Liver (tissue), 9 donors: ENCODE results near the gene C1R. TPM values are rescaled to one million over a fixed set of nuclear protein-coding genes. Genes with fewer than 3 reads are reported as not detected.

ENCODE experiments used
- DNase-seq: peaks from one replicate; pipeline ENCODE4 v3.0.0-alpha.2; 2017; ENCODE audit warnings: low spot score
- H3K27ac ChIP-seq, 2 donors: one replicate each; pipeline ENCODE4 v1.7.0; 2013; ENCODE audit warnings: inconsistent platforms in 2 of 2, low read length in 2 of 2, control low read depth in 1 of 2, low read depth in 1 of 2, mild to moderate bottlenecking in 1 of 2
- H3K27me3 ChIP-seq, 4 donors: one replicate each; pipeline versions ENCODE4 v1.6.1 to v1.7.0; 2013; ENCODE audit warnings: low read length in 3 of 4, inconsistent platforms in 1 of 4, mild to moderate bottlenecking in 1 of 4, moderate library complexity in 1 of 4; ENCODE audit not compliant: control insufficient read depth in 4 of 4, insufficient read depth in 4 of 4
- H3K36me3 ChIP-seq, 4 donors: one replicate each; pipeline versions ENCODE4 v1.6.1 to v1.7.0; 2013; ENCODE audit warnings: low read length in 3 of 4, mild to moderate bottlenecking in 3 of 4, low read depth in 1 of 4, moderate library complexity in 1 of 4; ENCODE audit not compliant: control insufficient read depth in 4 of 4, insufficient read depth in 3 of 4
- H3K4me1 ChIP-seq, 4 donors: one replicate each; pipeline versions ENCODE4 v1.6.1 to v1.7.0; 2013; ENCODE audit warnings: low read length in 3 of 4, mild to moderate bottlenecking in 3 of 4, moderate library complexity in 1 of 4; ENCODE audit not compliant: control insufficient read depth in 4 of 4, insufficient read depth in 4 of 4
- H3K4me3 ChIP-seq, 3 donors: one replicate each; pipeline versions ENCODE4 v1.6.1 to v1.7.0; 2013; ENCODE audit warnings: low read length in 3 of 3, control low read depth in 1 of 3, low read depth in 1 of 3, mild to moderate bottlenecking in 1 of 3
- H3K9ac ChIP-seq, 2 donors: one replicate each; pipeline ENCODE4 v1.7.0; 2013; ENCODE audit warnings: low read length in 2 of 2, mild to moderate bottlenecking in 2 of 2, moderate library complexity in 2 of 2, control low read depth in 1 of 2, low read depth in 1 of 2
- H3K9me3 ChIP-seq, 4 donors: one replicate each; pipeline versions ENCODE4 v1.6.1 to v1.7.0; 2013; ENCODE audit warnings: low read length in 3 of 4; ENCODE audit not compliant: control insufficient read depth in 4 of 4
- ATF3 ChIP-seq: IDR thresholded peaks from 2 replicates; pipeline ENCODE4 v1.6.1; 2016; ENCODE audit warnings: antibody characterized with exemption
- FOXA2 ChIP-seq: IDR thresholded peaks from 2 replicates; pipeline ENCODE4 v1.6.1; 2016; ENCODE audit warnings: antibody characterized with exemption
- GABPA ChIP-seq, 2 donors: IDR thresholded peaks in 1 of 2; conservative IDR thresholded peaks in 1 of 2; 2 replicates each; pipeline ENCODE4 v1.6.1; 2016; ENCODE audit warnings: antibody characterized with exemption in 2 of 2, mild to moderate bottlenecking in 1 of 2, moderate library complexity in 1 of 2
- HNF4A ChIP-seq, 2 donors: conservative IDR thresholded peaks; 2 replicates each; pipeline ENCODE4 v1.6.1; 2016; ENCODE audit warnings: antibody characterized with exemption in 2 of 2, mild to moderate bottlenecking in 2 of 2
- HNF4G ChIP-seq: IDR thresholded peaks from 2 replicates; pipeline ENCODE4 v1.6.1; 2016; ENCODE audit warnings: antibody characterized with exemption
- JUND ChIP-seq, 2 donors: IDR thresholded peaks; 2 replicates each; pipeline ENCODE4 v1.6.1; 2016; ENCODE audit warnings: antibody characterized with exemption in 2 of 2
- NR2F2 ChIP-seq: IDR thresholded peaks from 2 replicates; pipeline ENCODE4 v1.6.1; 2016; ENCODE audit warnings: antibody characterized with exemption
- RXRA ChIP-seq, 2 donors: IDR thresholded peaks; 2 replicates each; pipeline ENCODE4 v1.6.1; 2017 to 2018; ENCODE audit warnings: antibody characterized with exemption in 2 of 2, mild to moderate bottlenecking in 1 of 2
- SP1 ChIP-seq: IDR thresholded peaks from 2 replicates; pipeline ENCODE4 v1.6.1; 2018; ENCODE audit warnings: antibody characterized with exemption, mild to moderate bottlenecking
- TAF1 ChIP-seq: conservative IDR thresholded peaks from 2 replicates; pipeline ENCODE4 v1.6.1; 2016; ENCODE audit warnings: antibody characterized with exemption, mild to moderate bottlenecking
- YY1 ChIP-seq: IDR thresholded peaks from 2 replicates; pipeline ENCODE4 v1.6.1; 2016; ENCODE audit warnings: antibody characterized with exemption, mild to moderate bottlenecking
- WGBS: extraction: QIAGEN DNeasy Blood & Tissue Kit; methylation state at CpG from one replicate; pipeline ENCODE4 v1.1.7; 2013; 5-methylcytosine and 5-hydroxymethylcytosine counted together
- polyA plus RNA-seq, 2 donors: library from polyadenylated mRNA; stranded (reverse) in 1 of 2; unstranded in 1 of 2; fragments of 200-250 nt in 1 of 2; fragments of >200 nt in 1 of 2; fragmentation: Nextera tagmentation in 1 of 2; extraction: Ambion mirVana in 1 of 2; gene quantifications; one replicate each; pipeline versions ENCODE4 v1.2.1 to v1.2.3, GENCODE V29; 2013 to 2015
- total RNA-seq, 2 donors: library from RNA; depleted of rRNA; stranded (reverse); fragments of >200 nt; gene quantifications; one replicate each; pipeline ENCODE4 v1.2.3, GENCODE V29; 2014
- TF ChIP-seq, protein P1 (sequence below): IDR thresholded peaks from 2 replicates; pipeline ENCODE4 v1.6.1; 2016; ENCODE audit warnings: antibody characterized with exemption, mild to moderate bottlenecking
- TF ChIP-seq, protein P2 (sequence below): IDR thresholded peaks from 2 replicates; pipeline ENCODE4 v1.6.1; 2016; ENCODE audit warnings: antibody characterized with exemption
- donor health status: healthy.
- donor health status: healthy.
- donor health status: healthy.
- donor health status: healthy.
- donor health status: healthy.

Gene C1R
- total and polyA plus RNA-seq, 4 donors: 211 to 1,822 (median 1,153) TPM

GRCh38 chr12:7120166-7120565 is 27.9 kb upstream of the C1R start:
- TF ChIP-seq JUND (IDR thresholded peaks at IDR 0.05) (no peak), ATF3 (no peak), FOXA2 (no peak), HNF4G (no peak), HNF4A (conservative IDR thresholded peaks at IDR 0.05) (no peak), TAF1 (no peak)

GRCh38 chr12:7118881-7119280 is 26.6 kb upstream of the C1R start:
- H3K9ac ChIP-seq: no peak overlapping the region
- H3K4me3 ChIP-seq: no peak overlapping the region
- peaks cover 0 to 3% (median 1%) of the 10 kb centered on the region in 4 donors for H3K36me3 ChIP-seq
- peaks cover 11 to 55% (median 39%) of the 10 kb centered on the region in 4 donors for H3K4me1 ChIP-seq
- H3K27me3 ChIP-seq: no peaks in the 10 kb centered on the region
- no peak for TF ChIP-seq GABPA (IDR thresholded peaks at IDR 0.05 in 1 of 2, conservative IDR thresholded peaks at IDR 0.05 in 1 of 2)
- TF ChIP-seq NR2F2: no peak
- no peak for TF ChIP-seq HNF4G
- no peak for TF ChIP-seq YY1
- no peak for TF ChIP-seq SP1
- TF ChIP-seq, protein P1, sequence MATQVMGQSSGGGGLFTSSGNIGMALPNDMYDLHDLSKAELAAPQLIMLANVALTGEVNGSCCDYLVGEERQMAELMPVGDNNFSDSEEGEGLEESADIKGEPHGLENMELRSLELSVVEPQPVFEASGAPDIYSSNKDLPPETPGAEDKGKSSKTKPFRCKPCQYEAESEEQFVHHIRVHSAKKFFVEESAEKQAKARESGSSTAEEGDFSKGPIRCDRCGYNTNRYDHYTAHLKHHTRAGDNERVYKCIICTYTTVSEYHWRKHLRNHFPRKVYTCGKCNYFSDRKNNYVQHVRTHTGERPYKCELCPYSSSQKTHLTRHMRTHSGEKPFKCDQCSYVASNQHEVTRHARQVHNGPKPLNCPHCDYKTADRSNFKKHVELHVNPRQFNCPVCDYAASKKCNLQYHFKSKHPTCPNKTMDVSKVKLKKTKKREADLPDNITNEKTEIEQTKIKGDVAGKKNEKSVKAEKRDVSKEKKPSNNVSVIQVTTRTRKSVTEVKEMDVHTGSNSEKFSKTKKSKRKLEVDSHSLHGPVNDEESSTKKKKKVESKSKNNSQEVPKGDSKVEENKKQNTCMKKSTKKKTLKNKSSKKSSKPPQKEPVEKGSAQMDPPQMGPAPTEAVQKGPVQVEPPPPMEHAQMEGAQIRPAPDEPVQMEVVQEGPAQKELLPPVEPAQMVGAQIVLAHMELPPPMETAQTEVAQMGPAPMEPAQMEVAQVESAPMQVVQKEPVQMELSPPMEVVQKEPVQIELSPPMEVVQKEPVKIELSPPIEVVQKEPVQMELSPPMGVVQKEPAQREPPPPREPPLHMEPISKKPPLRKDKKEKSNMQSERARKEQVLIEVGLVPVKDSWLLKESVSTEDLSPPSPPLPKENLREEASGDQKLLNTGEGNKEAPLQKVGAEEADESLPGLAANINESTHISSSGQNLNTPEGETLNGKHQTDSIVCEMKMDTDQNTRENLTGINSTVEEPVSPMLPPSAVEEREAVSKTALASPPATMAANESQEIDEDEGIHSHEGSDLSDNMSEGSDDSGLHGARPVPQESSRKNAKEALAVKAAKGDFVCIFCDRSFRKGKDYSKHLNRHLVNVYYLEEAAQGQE: no peak
- H3K27ac ChIP-seq: no peak overlapping the region
- DNase-seq: no peak
- no peaks in the 10 kb centered on the region for H3K9me3 ChIP-seq
- WGBS: 86% methylated on average over 3 of the region's 3 CpGs

More at GRCh38 chr12:7120166-7120565, 27.9 kb upstream of the C1R start:
- H3K9me3 ChIP-seq: no peaks in the 10 kb centered on the region
- no peaks in the 10 kb centered on the region for H3K27me3 ChIP-seq
- H3K4me3 ChIP-seq: no peak overlapping the region
- no peak overlapping the region for H3K9ac ChIP-seq
- H3K4me1 ChIP-seq: peaks cover 11 to 66% (median 46%) of the 10 kb centered on the region in 4 donors
- DNase-seq: no peak
- H3K27ac ChIP-seq: no peak overlapping the region
- 79% methylated on average over 5 of the region's 5 CpGs for WGBS
- H3K36me3 ChIP-seq: peaks cover 0 to 3% (median 1%) of the 10 kb centered on the region in 4 donors

- no peaks in the 10 kb centered on the region for H3K9me3 ChIP-seq
- DNase-seq: no peak
- 37% methylated on average over 3 of the region's 3 CpGs for WGBS
- H3K36me3 ChIP-seq: peaks cover 0 to 3% (median 1%) of the 10 kb centered on the region in 4 donors
- H3K9ac ChIP-seq: no peak overlapping the region
- no peaks in the 10 kb centered on the region for H3K27me3 ChIP-seq
- TF ChIP-seq HNF4G (peak; percentile 18), HNF4A (conservative IDR thresholded peaks at IDR 0.05) (peak; percentile 82 to 86), RXRA (IDR thresholded peaks at IDR 0.05) (peak in 1 of 2 donors; percentile 37)
- TF ChIP-seq, protein P2, sequence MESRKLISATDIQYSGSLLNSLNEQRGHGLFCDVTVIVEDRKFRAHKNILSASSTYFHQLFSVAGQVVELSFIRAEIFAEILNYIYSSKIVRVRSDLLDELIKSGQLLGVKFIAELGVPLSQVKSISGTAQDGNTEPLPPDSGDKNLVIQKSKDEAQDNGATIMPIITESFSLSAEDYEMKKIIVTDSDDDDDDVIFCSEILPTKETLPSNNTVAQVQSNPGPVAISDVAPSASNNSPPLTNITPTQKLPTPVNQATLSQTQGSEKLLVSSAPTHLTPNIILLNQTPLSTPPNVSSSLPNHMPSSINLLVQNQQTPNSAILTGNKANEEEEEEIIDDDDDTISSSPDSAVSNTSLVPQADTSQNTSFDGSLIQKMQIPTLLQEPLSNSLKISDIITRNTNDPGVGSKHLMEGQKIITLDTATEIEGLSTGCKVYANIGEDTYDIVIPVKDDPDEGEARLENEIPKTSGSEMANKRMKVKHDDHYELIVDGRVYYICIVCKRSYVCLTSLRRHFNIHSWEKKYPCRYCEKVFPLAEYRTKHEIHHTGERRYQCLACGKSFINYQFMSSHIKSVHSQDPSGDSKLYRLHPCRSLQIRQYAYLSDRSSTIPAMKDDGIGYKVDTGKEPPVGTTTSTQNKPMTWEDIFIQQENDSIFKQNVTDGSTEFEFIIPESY: no peak
- H3K4me1 ChIP-seq: peaks cover 10 to 54% (median 35%) of the 10 kb centered on the region in 4 donors
- H3K27ac ChIP-seq: no peak overlapping the region
- no peak overlapping the region for H3K4me3 ChIP-seq
These were observed 25.4 kb upstream of the C1R start for GRCh38 chr12:7117670-7118069.
